Right lobe of liver (tissue), 6 donors: ENCODE data around the gene OR5B17. TPM values are rescaled to one million over a fixed set of nuclear protein-coding genes. Genes with fewer than 3 reads are reported as not detected.
"Not testable (repeated sequence)": the region's sequence is repeated elsewhere in the genome, so short reads cannot be mapped to it uniquely, and the experiment has no call there.

Experiments
- ATAC-seq, 4 donors: fragments of 200-7000 bp; cut with Tn5 transposase; one replicate each; pipeline ENCODE4 v1.9.1; 2020; ENCODE audit warnings: mild to moderate bottlenecking in 4 of 4, moderate library complexity in 4 of 4
- DNase-seq, 3 donors: peaks; one replicate each; pipeline ENCODE4 v3.0.0-alpha.2; 2020
- H3K27ac ChIP-seq, 3 donors: fragments of 200-600 bp; one replicate each; pipeline ENCODE4 v1.8.0; 2022
- H3K27me3 ChIP-seq, 2 donors: fragments of 200-600 bp; one replicate each; pipeline ENCODE4 v1.8.0; 2022
- H3K36me3 ChIP-seq, 4 donors: fragments of 200-600 bp; sonication (generic) in 1 of 4; one replicate each; pipeline versions ENCODE4 v1.5.1 to v1.8.0; 2017 to 2022; ENCODE audit warnings: control low read depth in 1 of 4
- H3K4me1 ChIP-seq, 4 donors: fragments of 200-600 bp; sonication (generic) in 1 of 4; one replicate each; pipeline versions ENCODE4 v1.5.1 to v1.8.0; 2017 to 2022; ENCODE audit warnings: control low read depth in 1 of 4
- H3K4me3 ChIP-seq, 3 donors: fragments of 200-600 bp; one replicate each; pipeline ENCODE4 v1.8.0; 2022
- H3K9me3 ChIP-seq, 4 donors: fragments of 200-600 bp; sonication (generic) in 1 of 4; one replicate each; pipeline versions ENCODE4 v1.5.1 to v1.8.0; 2017 to 2022; ENCODE audit warnings: control low read depth in 1 of 4
- POLR2A ChIP-seq: fragments of 450-650 bp; IDR thresholded peaks from one replicate; pipeline ENCODE4 v1.6.1; 2017; ENCODE audit warnings: antibody characterized with exemption, mild to moderate bottlenecking
- WGBS: methylation state at CpG from one replicate; pipeline ENCODE4 v1.1.6; 2018; ENCODE audit warnings: low coverage, low lambda C conversion rate; ENCODE audit not compliant: insufficient coverage; ENCODE audit errors: missing lambda C conversion rate; 5-methylcytosine and 5-hydroxymethylcytosine counted together
- intact Hi-C, 2 donors: fragments of 100-400 bp; cut with DNase I; formaldehyde crosslinking; loops; one replicate each; pipeline versions ENCODE4 v1.11.2 to v1.14.1; 2022
- long read RNA-seq: library from polyadenylated mRNA; unstranded; transcript quantifications from one replicate; pipeline ENCODE4 v2.0.0, GENCODE V29; 2019
- total RNA-seq, 6 experiments: library from RNA; depleted of rRNA in 2 of 6; stranded (reverse); fragments of >200 nt in 2 of 6; fragmentation: NEBNext Ultra II Directional in 3 of 6; extraction: Animal tissue kit (Norgen Biotek cat#: 25700) in 3 of 6; gene quantifications; one replicate each; pipeline versions ENCODE4 v1.1.0 to v1.2.4, GENCODE V29; 2016 to 2023
- TF ChIP-seq, protein P1 (sequence below), 4 donors: fragments of 200-600 bp in 3 of 4; fragments of 450-650 bp in 1 of 4; IDR thresholded peaks; one replicate each; pipeline versions ENCODE4 v1.5.1 to v1.8.0; 2016 to 2022; ENCODE audit warnings: antibody characterized with exemption in 4 of 4, mild to moderate bottlenecking in 2 of 4
- donor health status: DM: no; HTN: yes; CAD: no.
- donor health status: DM: no; HTN: no; CAD: no.
- donor health status: DM: no; HTN: no; CAD: no.
- donor health status: DM: no; HTN: yes; CAD: no.
- donor health status: DM: no; HTN: yes; CAD: no.

OR5B17 gene
- not detected for total RNA-seq
- long read RNA-seq: 0 reads

DNA sequence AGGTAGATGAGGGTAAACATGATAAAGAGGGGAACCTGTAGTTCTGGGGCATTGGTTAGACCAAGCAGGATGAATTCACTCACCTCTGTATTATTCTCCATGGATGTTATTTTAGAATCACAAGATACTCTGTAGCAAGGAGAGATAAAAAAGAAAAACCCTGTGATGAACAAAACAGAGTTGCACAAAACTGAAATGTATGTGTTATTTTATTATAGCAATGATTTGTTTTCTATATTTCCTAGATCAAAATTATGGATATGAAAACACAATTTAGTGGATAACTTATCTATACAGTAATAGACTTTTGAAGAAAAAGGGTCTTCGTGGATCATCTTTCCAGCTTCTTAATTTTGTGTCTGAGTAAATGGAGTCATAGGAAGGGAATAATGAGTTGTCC is at the start of gene OR5B17:
OR5B17 (minus strand) TSS at position 101 of the 400 bp plus-strand sequence; CDS start at position 101, 0 bp downstream.
- Histone ChIP-seq H3K4me1 (no peaks in the 10 kb centered on the region), H3K36me3 (no peaks in the 10 kb centered on the region), H3K27me3 (no peaks in the 10 kb centered on the region), H3K27ac (no peak within 1 kb of the TSS), H3K4me3 (no peak within 1 kb of the TSS), H3K9me3 (no peaks in the 10 kb centered on the region)
- no peak for DNase-seq
- TF ChIP-seq, protein P1, sequence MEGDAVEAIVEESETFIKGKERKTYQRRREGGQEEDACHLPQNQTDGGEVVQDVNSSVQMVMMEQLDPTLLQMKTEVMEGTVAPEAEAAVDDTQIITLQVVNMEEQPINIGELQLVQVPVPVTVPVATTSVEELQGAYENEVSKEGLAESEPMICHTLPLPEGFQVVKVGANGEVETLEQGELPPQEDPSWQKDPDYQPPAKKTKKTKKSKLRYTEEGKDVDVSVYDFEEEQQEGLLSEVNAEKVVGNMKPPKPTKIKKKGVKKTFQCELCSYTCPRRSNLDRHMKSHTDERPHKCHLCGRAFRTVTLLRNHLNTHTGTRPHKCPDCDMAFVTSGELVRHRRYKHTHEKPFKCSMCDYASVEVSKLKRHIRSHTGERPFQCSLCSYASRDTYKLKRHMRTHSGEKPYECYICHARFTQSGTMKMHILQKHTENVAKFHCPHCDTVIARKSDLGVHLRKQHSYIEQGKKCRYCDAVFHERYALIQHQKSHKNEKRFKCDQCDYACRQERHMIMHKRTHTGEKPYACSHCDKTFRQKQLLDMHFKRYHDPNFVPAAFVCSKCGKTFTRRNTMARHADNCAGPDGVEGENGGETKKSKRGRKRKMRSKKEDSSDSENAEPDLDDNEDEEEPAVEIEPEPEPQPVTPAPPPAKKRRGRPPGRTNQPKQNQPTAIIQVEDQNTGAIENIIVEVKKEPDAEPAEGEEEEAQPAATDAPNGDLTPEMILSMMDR (IDR thresholded peaks at IDR 0.05): no peak
- TF ChIP-seq POLR2A: no peak
- 28% methylated on average over 1 of the region's 1 CpG for WGBS
- intact Hi-C loops: no loop called here
- no peak for ATAC-seq

DNA sequence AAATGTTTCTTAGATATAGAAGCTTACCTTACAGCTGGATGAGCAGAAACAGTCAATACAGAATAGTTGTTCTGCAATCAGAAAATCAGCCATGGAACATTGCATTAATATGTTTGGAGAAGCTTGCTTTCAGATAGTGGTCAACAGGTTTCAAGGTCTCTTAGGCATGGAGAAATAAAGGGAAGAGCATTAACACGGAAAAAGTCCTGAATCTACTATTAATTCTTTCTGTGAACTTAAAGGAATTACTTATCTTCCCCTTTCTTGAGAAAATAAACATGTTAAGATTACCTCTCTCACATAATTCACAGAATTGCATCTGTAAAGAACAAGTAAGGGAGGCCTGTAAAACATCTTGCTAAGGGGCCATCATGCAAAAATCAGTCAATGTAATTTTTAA is 47.9 kb upstream of the OR5B17 start, which contains the start of gene OR5B3:
OR5B3 (minus strand) TSS at position 101 of the 400 bp plus-strand sequence. CDS start 3,465 bp downstream, outside the sequence.
- H3K9me3 ChIP-seq: peaks cover 0 to 3% (median 0%) of the 10 kb centered on the region in 4 donors
- H3K27me3 ChIP-seq: no peaks in the 10 kb centered on the region
- H3K36me3 ChIP-seq: no peaks in the 10 kb centered on the region
- no peak for DNase-seq
- WGBS: 45% methylated on average over 1 of the region's 1 CpG
- H3K4me1 ChIP-seq: no peaks in the 10 kb centered on the region
- intact Hi-C loops: no loop called here
- no peak for ATAC-seq
- no peak within 1 kb of the TSS for H3K27ac ChIP-seq
- TF ChIP-seq, protein P1 (IDR thresholded peaks at IDR 0.05): no peak
- TF ChIP-seq POLR2A: no peak
- no peak within 1 kb of the TSS for H3K4me3 ChIP-seq

DNA sequence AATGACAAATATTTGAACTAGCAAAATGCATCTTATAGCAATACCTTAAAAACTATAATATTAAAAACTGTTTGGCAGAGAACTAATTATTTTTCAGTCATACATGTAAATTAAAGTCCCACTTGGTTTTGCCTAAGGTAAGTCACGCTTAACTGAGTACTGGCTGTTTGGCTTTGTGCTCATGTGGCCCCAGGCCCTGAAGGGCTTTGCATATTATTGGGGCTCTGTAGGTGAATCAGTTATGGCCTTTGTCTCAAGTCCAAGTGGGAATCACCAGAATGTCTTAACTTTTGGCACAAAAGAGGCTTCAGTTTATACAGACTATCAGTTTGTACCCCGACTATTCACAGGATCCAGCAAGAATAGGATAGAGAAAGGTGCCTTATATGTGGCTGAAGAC is 40.8 kb upstream of the OR5B17 start:
- H3K27me3 ChIP-seq, H3K9me3 ChIP-seq, intact Hi-C loops, H3K27ac ChIP-seq, ATAC-seq, H3K4me1 ChIP-seq, H3K4me3 ChIP-seq, DNase-seq, H3K36me3 ChIP-seq: not testable (repeated sequence)
- no CpG with 5 or more reads among the region's 2 CpGs for WGBS

DNA sequence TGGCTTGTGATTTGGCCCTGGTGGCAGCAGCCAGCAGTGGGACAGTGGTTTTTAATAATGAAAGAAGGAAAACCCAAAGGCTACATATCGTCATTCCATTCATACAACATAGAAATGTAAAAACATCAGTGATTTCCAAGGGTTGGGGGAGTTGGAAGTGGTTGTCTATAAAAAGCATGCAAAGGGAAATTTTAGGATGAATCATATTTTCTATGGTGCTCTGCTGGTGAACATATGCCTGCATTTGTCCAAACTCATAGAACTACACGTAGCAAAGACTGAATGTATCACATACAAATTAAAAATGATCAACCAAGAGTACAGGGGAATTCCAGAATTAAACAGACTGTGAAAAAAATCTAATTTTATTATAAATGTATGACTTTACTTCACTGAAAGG is 36.7 kb upstream of the OR5B17 start:
- intact Hi-C loops: no loop called here
- no peak for ATAC-seq
- no peak for DNase-seq
- Histone ChIP-seq H3K4me1 (no peaks in the 10 kb centered on the region), H3K36me3 (no peaks in the 10 kb centered on the region), H3K27me3 (no peaks in the 10 kb centered on the region), H3K27ac (no peak overlapping the region), H3K9me3 (no peaks in the 10 kb centered on the region), H3K4me3 (no peak overlapping the region)
- 39% methylated on average over 2 of the region's 2 CpGs for WGBS
- TF ChIP-seq, protein P1 (IDR thresholded peaks at IDR 0.05): no peak
- no peak for TF ChIP-seq POLR2A

DNA sequence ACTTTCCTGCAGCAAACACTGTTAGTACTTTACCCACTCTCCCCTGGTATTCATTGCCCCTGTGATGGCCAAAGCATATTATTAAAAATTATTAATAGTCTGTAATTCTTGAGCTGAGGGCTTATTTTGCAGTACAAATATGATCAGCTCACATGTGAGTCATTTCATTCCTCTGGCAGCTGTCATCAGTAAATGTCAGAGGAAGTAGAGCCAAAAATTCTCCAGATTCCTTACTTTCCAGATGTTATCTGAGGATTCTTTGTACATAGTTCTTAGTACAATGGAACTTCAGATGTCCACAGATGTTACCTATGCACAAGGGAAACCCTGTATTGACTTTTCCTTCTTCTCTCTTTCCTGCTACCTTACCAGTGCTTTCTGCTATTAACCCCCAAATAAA is 35.3 kb upstream of the OR5B17 start:
- no peak for ATAC-seq
- H3K4me1 ChIP-seq: no peaks in the 10 kb centered on the region
- intact Hi-C loops: no loop called here
- DNase-seq: no peak
- H3K4me3 ChIP-seq: no peak overlapping the region
- H3K27ac ChIP-seq: no peak overlapping the region
- TF ChIP-seq, protein P1 (IDR thresholded peaks at IDR 0.05): no peak
- no peaks in the 10 kb centered on the region for H3K27me3 ChIP-seq
- no peaks in the 10 kb centered on the region for H3K36me3 ChIP-seq
- no peaks in the 10 kb centered on the region for H3K9me3 ChIP-seq
